Upper lobe of right lung (tissue), 1 donor: ENCODE results near the gene PHKB. TPM values are rescaled to one million over a fixed set of nuclear protein-coding genes. Genes with fewer than 3 reads are reported as not detected.

Experiments
- ATAC-seq: fragments of 200-7000 bp; cut with Tn5 transposase; one replicate; pipeline ENCODE4 v1.9.1; 2020; ENCODE audit warnings: mild to moderate bottlenecking, moderate library complexity
- DNase-seq: peaks from one replicate; pipeline ENCODE4 v3.0.0-alpha.2; 2020
- H3K27ac ChIP-seq: fragments of 200-600 bp; one replicate; pipeline ENCODE4 v1.8.0; 2022
- H3K27me3 ChIP-seq: fragments of 200-600 bp; one replicate; pipeline ENCODE4 v1.8.0; 2022; ENCODE audit warnings: mild to moderate bottlenecking
- H3K36me3 ChIP-seq: fragments of 200-600 bp; one replicate; pipeline ENCODE4 v1.8.0; 2022
- H3K4me1 ChIP-seq: fragments of 200-600 bp; one replicate; pipeline ENCODE4 v1.8.0; 2022
- H3K4me3 ChIP-seq: fragments of 200-600 bp; one replicate; pipeline ENCODE4 v1.8.0; 2022; ENCODE audit warnings: mild to moderate bottlenecking
- H3K9me3 ChIP-seq: fragments of 200-600 bp; one replicate; pipeline ENCODE4 v1.8.0; 2022
- CTCF ChIP-seq: fragments of 200-600 bp; IDR thresholded peaks from one replicate; pipeline ENCODE4 v1.8.0; 2022; ENCODE audit warnings: antibody characterized with exemption
- intact Hi-C: fragments of 100-400 bp; cut with DNase I; formaldehyde crosslinking; loops from one replicate; pipeline ENCODE4 v1.11.0; 2022
- total RNA-seq: library from RNA; stranded (reverse); fragmentation: NEBNext Ultra II Directional; extraction: Animal tissue kit (Norgen Biotek cat#: 25700); gene quantifications from one replicate; pipeline ENCODE4 v1.2.1, GENCODE V29; 2021
- donor health status: DM: no; HTN: yes; CAD: no; lungs with severe emphysema.

The PHKB gene
- total RNA-seq, 1 donor from 2014 or later, result 91.8 TPM

GRCh38 chr16:47519996-47520679 is 59.0 kb downstream of the PHKB start:
- no peak for TF ChIP-seq CTCF
- H3K36me3 ChIP-seq, result peaks cover 32% of the 10 kb centered on the region
- intact Hi-C loops, result no loop called here
- no peak for DNase-seq
- H3K27me3 ChIP-seq, result no peaks in the 10 kb centered on the region
- H3K9me3 ChIP-seq, result no peaks in the 10 kb centered on the region
- no peak overlapping the region for H3K4me3 ChIP-seq
- ATAC-seq, result no peak
- no peak overlapping the region for H3K27ac ChIP-seq
- peaks cover 12% of the 10 kb centered on the region for H3K4me1 ChIP-seq

GRCh38 chr16:47523342-47524006 is 62.3 kb downstream of the PHKB start:
- intact Hi-C loops, result no loop called here
- no peak for TF ChIP-seq CTCF

GRCh38 chr16:47524007-47524405 is 62.9 kb downstream of the PHKB start:
- no peaks in the 10 kb centered on the region for H3K9me3 ChIP-seq
- no peak for DNase-seq
- no peak for TF ChIP-seq CTCF
- no peak for ATAC-seq
- H3K27me3 ChIP-seq, result no peaks in the 10 kb centered on the region
- peaks cover 12% of the 10 kb centered on the region for H3K4me1 ChIP-seq
- H3K36me3 ChIP-seq, result no peaks in the 10 kb centered on the region
- no peak overlapping the region for H3K27ac ChIP-seq
- intact Hi-C loops, result no loop called here
- H3K4me3 ChIP-seq, result no peak overlapping the region

More at GRCh38 chr16:47523342-47524006, 62.3 kb downstream of the PHKB start:
- no peaks in the 10 kb centered on the region for H3K9me3 ChIP-seq
- DNase-seq (no peak), ATAC-seq (peak; percentile 93)
- no peak overlapping the region for H3K27ac ChIP-seq
- H3K36me3 ChIP-seq, result peaks cover 2% of the 10 kb centered on the region
- peaks cover 12% of the 10 kb centered on the region for H3K4me1 ChIP-seq
- H3K27me3 ChIP-seq, result no peaks in the 10 kb centered on the region
- no peak overlapping the region for H3K4me3 ChIP-seq

GRCh38 chr16:47528431-47528830 is 67.3 kb downstream of the PHKB start:
- Histone ChIP-seq H3K27me3 (no peaks in the 10 kb centered on the region), H3K9me3 (no peaks in the 10 kb centered on the region), H3K4me3 (no peak overlapping the region), H3K27ac (no peak overlapping the region), H3K36me3 (peaks cover 7% of the 10 kb centered on the region), H3K4me1 (peaks cover 4% of the 10 kb centered on the region)
- TF ChIP-seq CTCF, result no peak
- DNase-seq (no peak), ATAC-seq (no peak)
- intact Hi-C loops, result no loop called here

- H3K36me3 ChIP-seq, result peaks cover 7% of the 10 kb centered on the region
- TF ChIP-seq CTCF, result no peak
- ATAC-seq (no peak), DNase-seq (no peak)
- no peaks in the 10 kb centered on the region for H3K4me1 ChIP-seq
- intact Hi-C loops, result no loop called here
- no peak overlapping the region for H3K27ac ChIP-seq
- H3K9me3 ChIP-seq, result no peaks in the 10 kb centered on the region
- no peaks in the 10 kb centered on the region for H3K27me3 ChIP-seq
- no peak overlapping the region for H3K4me3 ChIP-seq
Measured at GRCh38 chr16:47533744-47534292, 72.7 kb downstream of the PHKB start.
